Kidney epithelial cell (primary cell): ENCODE results near the gene SREK1. TPM values are rescaled to one million over a fixed set of nuclear protein-coding genes. Genes with fewer than 3 reads are reported as not detected.
"Not testable (repeated sequence)": the region's sequence is repeated elsewhere in the genome, so short reads cannot be mapped to it uniquely, and the experiment has no call there.

Source experiments
- DNase-seq: peaks from one replicate; pipeline ENCODE4 v3.0.0-alpha.2; 2010; ENCODE audit warnings: low read depth
- H3K27me3 ChIP-seq: 2 replicates; pipeline ENCODE4 v1.6.0; 2011; ENCODE audit warnings: low read length; ENCODE audit not compliant: control insufficient read depth, insufficient read depth
- H3K36me3 ChIP-seq: 2 replicates; pipeline ENCODE4 v1.5.1; 2011; ENCODE audit warnings: low read length; ENCODE audit not compliant: control insufficient read depth, insufficient read depth
- H3K4me3 ChIP-seq: 2 replicates; pipeline ENCODE4 v1.5.1; 2011; ENCODE audit warnings: low read depth, mild to moderate bottlenecking, control low read depth, low read length
- CTCF ChIP-seq: IDR thresholded peaks from 2 replicates; pipeline ENCODE4 v1.5.1; 2011; ENCODE audit warnings: mild to moderate bottlenecking, moderate library complexity, low read length, control low read depth, inconsistent platforms; ENCODE audit not compliant: insufficient read depth, poor library complexity, severe bottlenecking
- total RNA-seq: library from RNA; depleted of rRNA; stranded (reverse); fragments of >200 nt; gene quantifications from 2 replicates; pipeline ENCODE4 v1.2.3, GENCODE V29; 2015

The SREK1 gene
- total RNA-seq, 1 donor from 2014 or later: 26.9 TPM

- H3K27me3 ChIP-seq: no peaks in the 10 kb centered on the region
- no peak overlapping the region for H3K4me3 ChIP-seq
- no peaks in the 10 kb centered on the region for H3K36me3 ChIP-seq
- DNase-seq: no peak
- no peak for TF ChIP-seq CTCF
Observed at GRCh38 chr5:66129144-66129543, 15.0 kb upstream of the SREK1 start.

GRCh38 chr5:66130493-66130892, 13.6 kb upstream of the SREK1 start:
- Histone ChIP-seq H3K36me3 (no peaks in the 10 kb centered on the region), H3K4me3 (no peak overlapping the region), H3K27me3 (no peaks in the 10 kb centered on the region)
- TF ChIP-seq CTCF: no peak
- no peak for DNase-seq

DNA sequence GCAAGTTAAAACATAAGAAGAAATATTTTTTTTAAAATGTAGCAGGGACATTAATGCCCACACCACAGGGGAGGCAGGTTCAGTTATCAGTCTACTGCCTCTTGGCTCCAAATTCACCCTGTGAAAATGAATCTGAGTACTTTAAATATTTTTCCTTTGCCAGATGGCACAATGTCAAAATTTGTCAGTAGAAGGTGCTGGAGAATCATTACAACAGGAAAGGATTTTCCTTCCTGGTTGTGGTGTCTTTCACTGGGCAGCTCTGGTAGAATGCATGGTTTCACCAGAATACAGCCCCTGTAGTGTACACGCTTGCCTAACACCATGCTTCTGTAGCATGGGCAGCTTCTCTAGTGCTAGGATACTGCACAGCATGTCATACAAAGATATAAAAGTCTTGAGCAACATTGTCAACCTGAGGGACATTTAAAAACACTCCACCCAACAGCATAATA, 9.7 kb upstream of the SREK1 start:
- no peak for DNase-seq
- Histone ChIP-seq H3K4me3 (no peak overlapping the region), H3K27me3 (no peaks in the 10 kb centered on the region), H3K36me3 (no peaks in the 10 kb centered on the region)
- TF ChIP-seq CTCF: no peak

- no peaks in the 10 kb centered on the region for H3K36me3 ChIP-seq
- H3K27me3 ChIP-seq: no peaks in the 10 kb centered on the region
- no peak for TF ChIP-seq CTCF
- no peak for DNase-seq
- no peak overlapping the region for H3K4me3 ChIP-seq
Observed at GRCh38 chr5:66136053-66136452, 8.0 kb upstream of the SREK1 start.

- DNase-seq, H3K36me3 ChIP-seq, H3K27me3 ChIP-seq, H3K4me3 ChIP-seq: not testable (repeated sequence)
Observed at GRCh38 chr5:66136944-66137343, 7.2 kb upstream of the SREK1 start.

DNA sequence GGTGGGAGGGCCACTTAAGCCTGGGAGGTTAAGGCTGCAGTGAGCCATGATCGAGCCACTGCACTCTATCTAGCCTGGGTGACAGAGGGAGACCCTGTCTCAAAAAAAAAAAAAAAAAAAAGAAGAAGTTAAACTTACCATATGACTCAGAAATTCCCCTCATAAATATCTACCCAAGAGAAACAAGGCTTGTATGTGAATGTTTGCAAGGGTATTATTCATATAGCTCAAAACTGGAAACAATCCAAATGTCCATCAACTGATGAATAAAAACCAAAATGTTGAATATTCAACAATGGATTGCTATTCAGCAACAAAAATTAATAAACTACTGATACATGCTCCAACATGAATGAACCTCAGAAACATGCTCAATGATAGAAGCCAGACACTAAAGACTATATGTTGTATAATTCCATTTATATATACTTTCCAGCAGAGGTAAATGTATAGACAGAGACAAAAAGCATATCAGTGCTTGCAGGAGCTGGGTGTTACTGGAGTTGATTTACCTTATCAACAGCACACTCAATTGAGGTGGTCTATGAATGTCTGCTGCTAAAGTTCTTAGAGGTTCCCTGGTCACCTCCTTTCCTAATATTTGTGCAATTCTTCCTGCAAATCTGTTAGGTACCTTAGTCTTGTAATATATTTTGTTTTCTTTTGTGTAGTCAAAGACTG, 5.3 kb upstream of the SREK1 start:
- Histone ChIP-seq H3K4me3 (no peak overlapping the region), H3K27me3 (no peaks in the 10 kb centered on the region), H3K36me3 (no peaks in the 10 kb centered on the region)
- no peak for DNase-seq
- no peak for TF ChIP-seq CTCF
